ENCODE data around the gene THG1L. TPM values are rescaled to one million over a fixed set of nuclear protein-coding genes. Genes with fewer than 3 reads are reported as not detected.

Gene THG1L
- total RNA-seq, 5 donors from 2014 or later (not counting 1 experiment from before 2014, with no cell fraction given): 8.9 to 10.9 (median 9.4) TPM

DNA sequence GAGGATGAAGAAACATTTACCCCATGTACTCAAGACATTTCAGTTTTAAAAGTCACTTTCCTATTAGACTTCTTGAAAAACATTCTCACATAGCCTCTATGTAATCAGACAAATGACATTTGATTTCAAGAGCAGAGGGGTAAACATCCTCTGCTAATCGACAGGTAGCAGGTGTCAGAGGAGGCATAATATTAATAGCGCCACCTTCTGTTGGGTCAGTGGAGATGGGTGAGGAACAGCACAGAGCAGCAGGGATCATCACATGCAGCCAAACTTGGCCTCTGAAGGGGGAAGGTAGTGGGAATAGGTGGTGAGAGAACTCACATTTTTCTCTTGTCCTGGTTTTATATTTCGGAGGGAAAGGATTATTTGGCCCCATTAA, 9.0 kb downstream of the THG1L start:
- peaks cover 9 to 13% of the 10 kb centered on the region in 2 experiments for H3K4me1 ChIP-seq (ENCODE audit: control insufficient read depth in 1 of 2, extremely low read depth in 1 of 2, insufficient read depth in 2 of 2, low read length in 2 of 2)
- WGBS (ENCODE audit: insufficient coverage): 33% methylated on average over 2 of the region's 3 CpGs

GRCh38 chr5:157741131-157741530, 9.9 kb downstream of the THG1L start:
- no peak for DNase-seq
- Histone ChIP-seq H3K4me3 (ENCODE audit: control insufficient read depth in 1 of 2, extremely low read depth in 1 of 2, low read length in 1 of 2) (no peak overlapping the region), H3K36me3 (ENCODE audit: control insufficient read depth in 2 of 2, extremely low read depth in 1 of 2, insufficient read depth in 1 of 2, low read length in 1 of 2) (peaks cover 0 to 6% of the 10 kb centered on the region in 2 donors), H3K27ac (ENCODE audit: low read length) (no peak overlapping the region), H3K27me3 (replicated peaks in 1 of 2; ENCODE audit: control insufficient read depth in 2 of 2, extremely low read depth in 1 of 2, insufficient read depth in 2 of 2, low read length in 1 of 2) (no peaks in the 10 kb centered on the region), H3K4me1 (ENCODE audit: control insufficient read depth in 1 of 2, extremely low read depth in 1 of 2, insufficient read depth in 2 of 2, low read length in 2 of 2) (peaks cover 11 to 13% of the 10 kb centered on the region in 2 experiments), H3K9me3 (no peaks in the 10 kb centered on the region)
- ChIA-PET POLR2A (interaction anchor here (0.6 kb wide), 3 partner anchors 10 to 310 kb away, joined by 3 to 6 read pairs (median 4); no protein-coding TSS in a partner anchor), CTCF (interaction anchor here (0.6 to 5.1 kb wide), 8 partner anchors 10 to 388 kb away, joined by 3 to 44 read pairs (median 4); partner anchors contain the start of gene THG1L (in 1 of the 2))
- no peak for ATAC-seq (replicated peaks in 1 of 4)
- H3K36me3 Mint-ChIP-seq: peaks cover 24% of the 10 kb centered on the region
- WGBS (ENCODE audit: insufficient coverage): no CpG with 5 or more reads among the region's 4 CpGs
- H3K4me1 Mint-ChIP-seq: peaks cover 23 to 27% (median 25%) of the 10 kb centered on the region in 3 donors
- H3K27ac Mint-ChIP-seq: no peak overlapping the region
- H3K9me3 Mint-ChIP-seq: no peaks in the 10 kb centered on the region
- no peaks in the 10 kb centered on the region for H3K27me3 Mint-ChIP-seq
- no peak overlapping the region for H3K4me3 Mint-ChIP-seq

More for the DNA sequence above, 9.0 kb downstream of the THG1L start:
- Mint-ChIP-seq H3K4me3 (no peak overlapping the region), H3K9me3 (no peaks in the 10 kb centered on the region), H3K27me3 (no peaks in the 10 kb centered on the region), H3K4me1 (peaks cover 18 to 22% (median 20%) of the 10 kb centered on the region in 3 donors), H3K36me3 (peaks cover 28% of the 10 kb centered on the region), H3K27ac (no peak overlapping the region)
- DNase-seq: peak in 4 of 35 experiments; percentile 6 to 55 (median 12)
- Histone ChIP-seq H3K9me3 (no peaks in the 10 kb centered on the region), H3K36me3 (ENCODE audit: control insufficient read depth in 2 of 2, extremely low read depth in 1 of 2, insufficient read depth in 1 of 2, low read length in 1 of 2) (peaks cover 0 to 7% of the 10 kb centered on the region in 2 donors), H3K27me3 (replicated peaks in 1 of 2; ENCODE audit: control insufficient read depth in 2 of 2, extremely low read depth in 1 of 2, insufficient read depth in 2 of 2, low read length in 1 of 2) (no peaks in the 10 kb centered on the region), H3K27ac (ENCODE audit: low read length) (no peak overlapping the region), H3K4me3 (ENCODE audit: control insufficient read depth in 1 of 2, extremely low read depth in 1 of 2, low read length in 1 of 2) (no peak overlapping the region)
- ChIA-PET CTCF (no interaction called here), POLR2A (no interaction called here)
- no peak for ATAC-seq (replicated peaks in 1 of 4)

DNA sequence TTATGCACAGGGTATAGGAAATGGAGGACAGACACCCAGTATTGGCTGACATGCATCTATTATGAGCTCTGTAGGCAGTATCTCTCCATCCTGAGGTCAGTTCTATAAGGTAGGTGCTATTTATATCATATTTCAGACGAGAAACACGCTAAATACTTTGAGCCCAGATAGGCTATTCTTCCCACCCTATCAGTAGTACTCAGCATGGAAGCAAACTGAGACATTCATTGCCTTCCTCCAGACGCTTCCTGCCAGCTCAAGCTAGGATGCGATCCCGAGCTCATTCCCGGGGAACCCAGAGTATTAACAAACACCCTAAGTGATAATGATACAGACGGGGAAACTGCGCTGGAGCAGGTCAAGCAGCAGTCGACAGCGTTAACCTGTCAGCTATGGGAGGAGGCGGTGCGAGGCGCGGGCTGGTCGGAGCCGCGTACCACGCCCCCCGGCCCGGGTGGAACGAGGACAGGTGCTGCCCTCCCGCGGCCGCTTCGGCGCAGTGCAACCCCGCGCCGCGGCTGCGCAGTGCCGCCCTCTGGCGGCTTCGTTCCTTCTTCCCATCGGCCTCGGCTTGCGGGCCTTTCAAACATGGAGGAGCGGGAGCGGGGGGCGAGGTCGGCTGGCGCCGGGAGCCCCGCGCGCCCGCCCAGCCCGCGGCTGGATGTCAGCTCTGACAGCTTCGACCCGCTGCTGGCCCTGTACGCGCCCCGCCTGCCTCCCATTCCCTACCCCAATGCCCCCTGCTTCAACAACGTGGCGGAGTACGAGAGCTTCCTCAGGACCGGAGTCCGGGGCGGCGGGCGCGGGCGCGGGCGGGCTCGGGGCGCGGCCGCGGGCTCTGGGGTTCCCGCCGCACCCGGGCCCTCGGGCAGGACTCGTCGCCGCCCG, 12.2 kb downstream of the THG1L start, which contains the start of gene LSM11:
Gene LSM11 (plus strand): TSS at position 550 of the 888 bp plus-strand sequence. CDS start 39 bp downstream, at position 589.
- H3K4me1 ChIP-seq (ENCODE audit: control insufficient read depth in 1 of 2, extremely low read depth in 1 of 2, insufficient read depth in 2 of 2, low read length in 2 of 2): peaks cover 11 to 13% of the 10 kb centered on the region in 2 experiments
- under 1% methylated on average over 75 of the region's 79 CpGs for WGBS (ENCODE audit: insufficient coverage)
- peaks cover 11% of the 10 kb centered on the region for H3K36me3 Mint-ChIP-seq
- H3K9me3 ChIP-seq: no peaks in the 10 kb centered on the region
- peak within 1 kb of the TSS; percentile 79 to 97 (median 92) for H3K4me3 Mint-ChIP-seq
- no peaks in the 10 kb centered on the region for H3K27me3 ChIP-seq (replicated peaks in 1 of 2; ENCODE audit: control insufficient read depth in 2 of 2, extremely low read depth in 1 of 2, insufficient read depth in 2 of 2, low read length in 1 of 2)
- POLR2A ChIA-PET: interaction anchor here (0.6 to 0.9 kb wide), 3 partner anchors 26 to 1638 kb away, joined by 3 to 6 read pairs (median 3); no protein-coding TSS in a partner anchor
- H3K36me3 ChIP-seq (ENCODE audit: control insufficient read depth in 2 of 2, extremely low read depth in 1 of 2, insufficient read depth in 1 of 2, low read length in 1 of 2): no peaks in the 10 kb centered on the region
- no peaks in the 10 kb centered on the region for H3K9me3 Mint-ChIP-seq
- no peak within 1 kb of the TSS for H3K27ac ChIP-seq (ENCODE audit: low read length)
- CTCF ChIA-PET: interaction anchor here (0.5 to 5.1 kb wide), 34 partner anchors 9 to 1363 kb away, joined by 3 to 44 read pairs (median 4); partner anchors contain the start of genes MED7 (in 2 of the 2), THG1L (in 2 of the 2) and CLINT1 (in 1 of the 2)
- peak; percentile 91 to 98 (median 93) for ATAC-seq (replicated peaks in 1 of 4)
- H3K27me3 Mint-ChIP-seq: no peaks in the 10 kb centered on the region
- peak within 1 kb of the TSS; percentile 4 to 86 for H3K27ac Mint-ChIP-seq
- H3K4me3 ChIP-seq (ENCODE audit: control insufficient read depth in 1 of 2, extremely low read depth in 1 of 2, low read length in 1 of 2): peak within 1 kb of the TSS; percentile 56 to 75
- H3K4me1 Mint-ChIP-seq: peaks cover 23 to 30% (median 27%) of the 10 kb centered on the region in 3 donors
- DNase-seq: peak; percentile 73 to 94 (median 87)

DNA sequence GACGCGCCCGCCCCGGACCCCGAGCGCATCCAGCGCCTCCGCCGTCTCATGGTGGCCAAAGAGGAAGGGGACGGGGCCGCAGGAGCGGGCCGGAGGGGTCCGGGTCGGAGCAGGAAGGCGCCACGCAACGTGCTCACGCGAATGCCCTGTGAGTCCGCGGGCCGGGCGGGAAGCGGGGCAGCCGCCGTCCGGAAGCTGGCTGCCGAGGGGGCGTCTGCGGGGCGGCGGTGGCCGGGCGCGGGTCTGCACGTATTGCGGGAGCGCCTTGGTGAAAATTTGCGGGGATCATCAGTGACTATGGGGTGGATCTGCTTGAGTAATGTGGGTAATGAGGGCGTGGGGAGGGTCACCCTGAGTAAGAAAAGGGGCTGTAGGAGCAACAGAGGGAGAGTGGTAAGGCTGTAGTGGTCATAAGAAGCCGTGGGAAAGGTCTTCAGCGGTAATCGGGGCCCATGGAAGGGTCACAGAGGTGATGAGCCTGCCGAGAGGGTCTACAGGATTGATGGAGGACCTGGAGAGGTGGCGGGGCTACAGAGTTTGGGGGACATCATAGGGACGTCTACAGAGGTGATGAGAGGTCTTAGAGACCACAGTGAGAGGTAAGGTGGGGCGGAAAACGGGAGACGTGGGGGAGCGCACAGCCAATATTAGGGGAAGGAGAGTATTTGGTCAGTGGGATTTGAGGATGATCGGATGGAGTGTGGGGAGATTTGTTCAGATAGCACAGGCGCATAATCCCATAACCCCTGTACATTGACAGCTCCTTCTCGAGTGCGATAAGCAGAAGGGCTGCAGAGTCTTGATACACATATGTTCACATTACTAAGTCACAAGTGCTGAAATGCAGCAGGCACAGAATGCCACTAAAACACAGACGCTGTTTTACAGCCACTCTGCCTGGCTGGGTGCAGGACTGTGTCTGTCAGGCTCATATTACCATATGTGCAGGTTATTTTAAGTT, 13.1 kb downstream of the THG1L start:
- Mint-ChIP-seq H3K4me1 (peaks cover 23 to 30% (median 27%) of the 10 kb centered on the region in 3 donors), H3K9me3 (no peaks in the 10 kb centered on the region), H3K36me3 (peaks cover 7% of the 10 kb centered on the region), H3K27me3 (no peaks in the 10 kb centered on the region), H3K4me3 (peak overlapping the region; percentile 79 to 97 (median 92)), H3K27ac (peak overlapping the region; percentile 4 to 86)
- ChIA-PET CTCF (interaction anchor here (0.6 to 5.1 kb wide), 15 partner anchors 9 to 633 kb away, joined by 3 to 44 read pairs (median 7); partner anchors contain the start of genes THG1L (in 2 of the 2) and MED7 (in 1 of the 2)), POLR2A (interaction anchor here in 1 of 2 donors (0.9 kb wide), 1 partner anchor 416 kb away, joined by 3 read pairs; no protein-coding TSS in a partner anchor)
- Histone ChIP-seq H3K27ac (ENCODE audit: low read length) (no peak overlapping the region), H3K4me3 (ENCODE audit: control insufficient read depth in 1 of 2, extremely low read depth in 1 of 2, low read length in 1 of 2) (peak overlapping the region; percentile 56 to 75), H3K27me3 (replicated peaks in 1 of 2; ENCODE audit: control insufficient read depth in 2 of 2, extremely low read depth in 1 of 2, insufficient read depth in 2 of 2, low read length in 1 of 2) (no peaks in the 10 kb centered on the region), H3K9me3 (no peaks in the 10 kb centered on the region), H3K36me3 (ENCODE audit: control insufficient read depth in 2 of 2, extremely low read depth in 1 of 2, insufficient read depth in 1 of 2, low read length in 1 of 2) (no peaks in the 10 kb centered on the region), H3K4me1 (ENCODE audit: control insufficient read depth in 1 of 2, extremely low read depth in 1 of 2, insufficient read depth in 2 of 2, low read length in 2 of 2) (peaks cover 11 to 13% of the 10 kb centered on the region in 2 experiments)
- DNase-seq (peak in 8 of 35 experiments; percentile 3 to 31 (median 12)), ATAC-seq (replicated peaks in 1 of 4) (peak in 2 of 4 experiments; percentile 34 to 38)
- 5% methylated on average over 49 of the region's 56 CpGs for whole genome bisulfite sequencing (ENCODE audit: insufficient coverage)

GRCh38 chr5:157745041-157745456, 13.8 kb downstream of the THG1L start:
- 96% methylated on average over 4 of the region's 4 CpGs for WGBS (ENCODE audit: insufficient coverage)
- POLR2A ChIA-PET: no interaction called here
- no peak overlapping the region for H3K27ac Mint-ChIP-seq

More at GRCh38 chr5:157745041-157745456, 13.8 kb downstream of the THG1L start:
- H3K27me3 ChIP-seq (replicated peaks in 1 of 2; ENCODE audit: control insufficient read depth in 2 of 2, extremely low read depth in 1 of 2, insufficient read depth in 2 of 2, low read length in 1 of 2): no peaks in the 10 kb centered on the region
- Mint-ChIP-seq H3K36me3 (no peaks in the 10 kb centered on the region), H3K4me1 (peaks cover 23 to 28% (median 27%) of the 10 kb centered on the region in 3 donors), H3K4me3 (peak overlapping the region; percentile 79 to 97 (median 92)), H3K9me3 (no peaks in the 10 kb centered on the region), H3K27me3 (no peaks in the 10 kb centered on the region)
- peaks cover 11 to 13% of the 10 kb centered on the region in 2 experiments for H3K4me1 ChIP-seq (ENCODE audit: control insufficient read depth in 1 of 2, extremely low read depth in 1 of 2, insufficient read depth in 2 of 2, low read length in 2 of 2)
- H3K4me3 ChIP-seq (ENCODE audit: control insufficient read depth in 1 of 2, extremely low read depth in 1 of 2, low read length in 1 of 2): no peak overlapping the region
- H3K36me3 ChIP-seq (ENCODE audit: control insufficient read depth in 2 of 2, extremely low read depth in 1 of 2, insufficient read depth in 1 of 2, low read length in 1 of 2): no peaks in the 10 kb centered on the region
- CTCF ChIA-PET: interaction anchor here (0.5 to 5.1 kb wide), 4 partner anchors 95 to 312 kb away, joined by 3 to 35 read pairs (median 8); no protein-coding TSS in a partner anchor
- no peak for ATAC-seq (replicated peaks in 1 of 4)
- H3K9me3 ChIP-seq: no peaks in the 10 kb centered on the region
- H3K27ac ChIP-seq (ENCODE audit: low read length): no peak overlapping the region
- no peak for DNase-seq

Measured in T-cell (primary cell).